Activated effector memory CD4-positive, alpha-beta T cell treated with Interleukin-2 at 50 U/mL for 16 hours (primary cell): ENCODE results near the gene SEMA3D.

ENCODE experiments used
- DNase-seq: peaks from one replicate; pipeline ENCODE4 v3.0.0-alpha.2; 2020

The SEMA3D gene

GRCh38 chr7:85074016-85074415 lies 112.8 kb downstream of the SEMA3D start:
- DNase-seq, result no peak

- no peak for DNase-seq
Measured at GRCh38 chr7:85070967-85071628, 115.8 kb downstream of the SEMA3D start.

- DNase-seq, result no peak
Measured at GRCh38 chr7:85068799-85069198, 118.1 kb downstream of the SEMA3D start.

GRCh38 chr7:85067371-85067770 lies 119.5 kb downstream of the SEMA3D start:
- DNase-seq, result no peak

- DNase-seq, result no peak
Measured at GRCh38 chr7:85065888-85066485, 120.9 kb downstream of the SEMA3D start.

GRCh38 chr7:85065306-85065705 lies 121.5 kb downstream of the SEMA3D start:
- DNase-seq, result no peak

GRCh38 chr7:85062651-85063050 lies 124.2 kb downstream of the SEMA3D start:
- no peak for DNase-seq

GRCh38 chr7:85061456-85061855 lies 125.4 kb downstream of the SEMA3D start:
- no peak for DNase-seq

DNA sequence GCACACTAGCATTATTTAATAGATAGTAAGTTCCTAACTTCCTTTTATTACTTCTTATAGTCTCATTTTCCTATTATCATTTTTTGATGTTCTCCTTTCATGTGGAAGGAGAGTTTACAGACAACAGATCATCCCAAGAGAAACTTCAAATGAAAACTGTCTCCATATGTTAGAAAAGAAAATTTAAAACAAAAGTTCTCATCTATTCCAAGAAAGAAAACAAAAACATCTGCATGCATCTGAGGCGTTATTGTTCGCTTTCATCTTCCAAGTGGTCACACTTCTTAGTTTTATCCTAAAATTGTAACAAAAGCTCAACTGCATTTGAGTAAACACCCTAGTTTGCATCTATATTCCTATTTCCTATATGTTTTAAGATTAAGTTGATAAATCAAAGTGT lies 126.2 kb downstream of the SEMA3D start:
- no peak for DNase-seq

DNA sequence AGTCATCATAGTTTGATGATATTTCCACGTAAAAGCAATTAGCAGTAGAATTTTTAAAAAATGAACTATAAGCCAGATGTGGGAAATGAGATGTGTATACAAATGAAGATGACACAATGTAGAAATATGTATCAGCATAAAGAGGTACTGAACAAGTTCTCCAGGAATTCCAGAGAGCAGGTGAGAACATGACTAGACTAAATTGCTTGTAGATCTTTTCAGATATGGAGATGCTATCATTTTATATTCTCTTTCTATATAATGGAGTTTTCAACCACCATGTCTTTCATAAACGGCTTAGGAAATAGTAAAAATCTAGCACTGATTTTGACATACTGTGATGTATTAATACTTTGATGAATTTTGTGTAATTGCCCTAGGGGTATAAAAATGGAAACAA lies 130.9 kb downstream of the SEMA3D start:
- no peak for DNase-seq

DNA sequence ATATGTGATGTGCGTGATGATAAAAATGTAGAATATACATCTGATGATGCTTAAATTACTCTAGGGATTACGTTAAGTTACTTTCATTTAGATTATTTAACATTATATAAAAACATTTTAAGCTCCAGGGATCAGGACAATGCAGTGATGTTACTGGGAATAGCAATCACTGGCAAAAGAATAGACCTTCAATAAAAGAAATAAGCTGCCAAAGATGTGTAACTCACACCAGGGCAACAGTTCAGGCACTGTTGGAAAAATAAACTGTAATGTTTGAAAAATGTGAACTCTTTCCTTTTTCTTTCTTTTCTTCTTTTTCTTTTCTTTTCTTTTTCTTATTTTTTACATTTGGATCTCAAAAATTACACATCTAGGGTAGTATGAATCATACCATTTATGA lies 131.7 kb downstream of the SEMA3D start:
- no peak for DNase-seq

GRCh38 chr7:85054306-85054705 lies 132.6 kb downstream of the SEMA3D start:
- DNase-seq, result no peak

DNA sequence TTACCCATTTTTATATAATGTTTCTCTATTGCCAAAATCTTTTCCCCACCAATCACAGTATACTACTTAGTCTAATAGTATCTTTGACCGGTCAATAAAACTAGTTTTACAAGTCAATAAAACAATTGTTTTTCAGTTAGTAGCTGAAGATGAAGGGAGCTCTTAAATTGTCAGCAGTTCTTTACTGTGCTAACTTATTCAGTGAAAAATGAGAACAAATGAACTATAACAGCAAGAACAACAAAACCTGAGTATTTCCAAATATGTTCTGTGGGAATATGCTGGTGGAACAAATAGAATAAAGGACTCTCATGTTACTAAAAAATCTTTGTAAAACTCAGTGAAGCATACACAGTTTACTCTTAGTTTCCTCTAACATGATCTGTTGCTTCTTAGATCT lies 134.0 kb downstream of the SEMA3D start:
- no peak for DNase-seq

- no peak for DNase-seq
Measured at GRCh38 chr7:85052056-85052737, 134.7 kb downstream of the SEMA3D start.

- DNase-seq, result no peak
Measured at GRCh38 chr7:85046534-85046933, 140.3 kb downstream of the SEMA3D start.

DNA sequence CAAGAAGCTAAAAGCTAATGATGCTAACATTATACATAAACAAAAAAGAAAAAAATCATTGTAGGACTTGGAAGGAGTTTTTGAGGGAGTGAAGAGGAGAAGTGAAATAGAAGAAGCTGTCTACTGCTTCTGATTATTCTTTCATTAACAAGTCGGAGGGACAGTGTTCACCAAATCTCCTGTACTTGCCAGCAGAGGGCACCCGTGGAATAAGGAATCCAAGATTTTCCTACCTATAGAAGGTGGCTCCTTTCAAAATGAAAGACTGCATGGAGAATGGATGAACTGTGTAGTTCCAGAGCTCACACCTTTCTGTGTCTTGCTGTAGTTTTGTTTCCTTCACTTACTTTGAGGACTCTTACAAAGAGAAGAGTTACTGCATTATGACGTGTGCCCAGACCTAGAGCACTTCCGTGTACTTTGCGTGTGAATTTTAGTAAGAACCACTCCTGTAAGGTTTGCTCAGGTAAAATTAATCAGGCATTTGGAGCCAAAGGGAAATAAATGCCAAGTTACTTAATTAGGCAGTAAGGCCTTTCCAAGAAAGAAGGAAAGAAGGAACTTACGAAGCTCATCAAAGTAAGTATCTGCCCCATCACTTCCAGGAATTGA lies 145.1 kb downstream of the SEMA3D start:
- no peak for DNase-seq

DNA sequence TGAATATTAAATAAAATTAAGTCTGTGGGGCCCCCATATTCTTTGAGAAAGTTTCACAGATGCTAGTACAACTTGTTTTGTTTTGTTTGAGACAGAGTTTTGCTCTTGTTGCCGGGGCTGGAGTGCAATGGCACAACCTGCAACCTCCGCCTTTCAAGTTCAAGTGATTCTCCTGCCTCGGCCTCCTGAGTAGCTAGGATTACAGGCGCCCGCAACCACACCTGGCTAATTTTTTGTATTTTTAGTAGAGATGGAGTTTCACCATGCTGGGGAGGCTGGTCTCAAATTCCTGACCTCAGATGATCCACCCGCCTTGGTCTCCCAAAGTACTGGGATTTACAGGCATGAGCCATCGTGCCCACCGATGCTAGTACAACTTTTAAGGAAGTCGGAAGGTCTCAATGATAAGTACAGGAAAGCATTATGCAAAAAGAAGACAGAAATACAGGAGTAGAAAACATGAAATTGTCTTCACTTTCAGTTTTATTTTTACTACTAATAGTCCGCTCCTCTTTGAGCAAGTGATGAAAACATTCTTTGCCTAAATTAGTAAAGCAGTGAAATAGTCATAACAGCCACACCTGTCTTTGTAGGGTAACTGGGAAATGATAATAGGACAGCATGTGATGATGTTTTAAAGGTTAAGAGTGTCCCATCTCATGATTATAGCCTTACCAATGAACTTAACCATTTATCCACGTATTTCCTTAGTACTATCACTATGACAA lies 147.5 kb downstream of the SEMA3D start:
- no peak for DNase-seq

DNA sequence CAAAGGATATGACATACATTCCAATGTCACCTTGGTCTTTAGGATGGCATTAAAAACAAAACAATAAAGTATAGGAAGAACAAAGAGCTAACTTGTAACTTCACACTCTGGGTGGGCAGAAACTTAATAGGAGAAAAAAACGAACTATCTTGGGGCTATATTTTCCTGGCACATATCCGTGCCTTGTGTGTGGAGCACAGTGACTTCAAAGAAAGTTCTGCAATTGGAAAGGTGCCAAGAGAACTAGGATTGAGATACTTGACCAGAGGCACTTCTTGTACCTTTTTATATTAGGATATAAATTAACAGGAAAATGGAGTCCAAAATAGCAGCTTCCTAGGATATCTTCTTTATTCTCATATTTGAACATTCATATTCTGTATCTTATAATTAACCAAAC lies 148.4 kb downstream of the SEMA3D start:
- DNase-seq, result no peak

- no peak for DNase-seq
Measured at GRCh38 chr7:85033263-85033662, 153.6 kb downstream of the SEMA3D start.

- DNase-seq, result no peak
Measured at GRCh38 chr7:85031475-85031874, 155.4 kb downstream of the SEMA3D start.

GRCh38 chr7:85030893-85031292 lies 156.0 kb downstream of the SEMA3D start:
- no peak for DNase-seq

- DNase-seq, result no peak
Measured at GRCh38 chr7:85025312-85025756, 161.5 kb downstream of the SEMA3D start.

DNA sequence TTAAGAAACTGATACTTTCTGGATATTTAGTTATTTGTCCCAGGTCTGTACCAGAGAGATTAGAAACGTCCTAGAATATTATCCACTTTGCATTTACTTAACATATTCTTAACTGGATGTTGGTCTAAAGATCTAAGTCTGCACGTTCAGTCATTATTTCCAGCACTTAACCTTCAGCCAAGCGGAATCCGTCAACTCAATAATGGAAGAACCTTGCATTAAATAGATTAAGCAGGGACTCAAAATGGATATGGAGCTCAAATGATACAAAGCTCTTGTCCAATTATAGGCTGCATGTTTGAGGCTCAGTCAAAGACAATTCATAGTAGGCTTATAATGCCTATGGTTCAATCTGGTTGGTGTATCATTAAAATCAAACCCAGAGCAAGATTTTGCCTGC lies 162.9 kb downstream of the SEMA3D start:
- DNase-seq, result no peak
